Choroid plexus epithelial cell (primary cell): Measurements from ENCODE around the gene BMP8B.
A peak's percentile ranks its signal among the peaks of the same experiment; 100 is the strongest.
"Not testable (repeated sequence)": the region's sequence is repeated elsewhere in the genome, so short reads cannot be mapped to it uniquely, and the experiment has no call there.

Experiments
- DNase-seq: peaks from one replicate; pipeline ENCODE4 v3.0.0-alpha.2; 2010; ENCODE audit warnings: low read depth
- H3K4me3 ChIP-seq: 2 replicates; pipeline ENCODE4 v1.5.1; 2011; ENCODE audit warnings: low read depth, mild to moderate bottlenecking, control low read depth, low read length, moderate library complexity
- TF ChIP-seq, protein P1 (sequence below): conservative IDR thresholded peaks from 2 replicates; pipeline ENCODE4 v1.5.1; 2011; ENCODE audit warnings: low read depth, mild to moderate bottlenecking, control low read depth, inconsistent platforms, low read length, moderate library complexity

BMP8B gene

GRCh38 chr1:39822146-39822545 is 33.5 kb upstream of the BMP8B start:
- TF ChIP-seq, protein P1, sequence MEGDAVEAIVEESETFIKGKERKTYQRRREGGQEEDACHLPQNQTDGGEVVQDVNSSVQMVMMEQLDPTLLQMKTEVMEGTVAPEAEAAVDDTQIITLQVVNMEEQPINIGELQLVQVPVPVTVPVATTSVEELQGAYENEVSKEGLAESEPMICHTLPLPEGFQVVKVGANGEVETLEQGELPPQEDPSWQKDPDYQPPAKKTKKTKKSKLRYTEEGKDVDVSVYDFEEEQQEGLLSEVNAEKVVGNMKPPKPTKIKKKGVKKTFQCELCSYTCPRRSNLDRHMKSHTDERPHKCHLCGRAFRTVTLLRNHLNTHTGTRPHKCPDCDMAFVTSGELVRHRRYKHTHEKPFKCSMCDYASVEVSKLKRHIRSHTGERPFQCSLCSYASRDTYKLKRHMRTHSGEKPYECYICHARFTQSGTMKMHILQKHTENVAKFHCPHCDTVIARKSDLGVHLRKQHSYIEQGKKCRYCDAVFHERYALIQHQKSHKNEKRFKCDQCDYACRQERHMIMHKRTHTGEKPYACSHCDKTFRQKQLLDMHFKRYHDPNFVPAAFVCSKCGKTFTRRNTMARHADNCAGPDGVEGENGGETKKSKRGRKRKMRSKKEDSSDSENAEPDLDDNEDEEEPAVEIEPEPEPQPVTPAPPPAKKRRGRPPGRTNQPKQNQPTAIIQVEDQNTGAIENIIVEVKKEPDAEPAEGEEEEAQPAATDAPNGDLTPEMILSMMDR: no peak
- DNase-seq: no peak

GRCh38 chr1:39819091-39819812 is 30.6 kb upstream of the BMP8B start:
- no peak for DNase-seq

More at GRCh38 chr1:39822146-39822545, 33.5 kb upstream of the BMP8B start:
- H3K4me3 ChIP-seq: no peak overlapping the region

GRCh38 chr1:39818482-39818881 is 29.8 kb upstream of the BMP8B start:
- H3K4me3 ChIP-seq: no peak overlapping the region
- DNase-seq: no peak
- TF ChIP-seq, protein P1: no peak

More at GRCh38 chr1:39819091-39819812, 30.6 kb upstream of the BMP8B start:
- TF ChIP-seq, protein P1: no peak
- no peak overlapping the region for H3K4me3 ChIP-seq

DNA sequence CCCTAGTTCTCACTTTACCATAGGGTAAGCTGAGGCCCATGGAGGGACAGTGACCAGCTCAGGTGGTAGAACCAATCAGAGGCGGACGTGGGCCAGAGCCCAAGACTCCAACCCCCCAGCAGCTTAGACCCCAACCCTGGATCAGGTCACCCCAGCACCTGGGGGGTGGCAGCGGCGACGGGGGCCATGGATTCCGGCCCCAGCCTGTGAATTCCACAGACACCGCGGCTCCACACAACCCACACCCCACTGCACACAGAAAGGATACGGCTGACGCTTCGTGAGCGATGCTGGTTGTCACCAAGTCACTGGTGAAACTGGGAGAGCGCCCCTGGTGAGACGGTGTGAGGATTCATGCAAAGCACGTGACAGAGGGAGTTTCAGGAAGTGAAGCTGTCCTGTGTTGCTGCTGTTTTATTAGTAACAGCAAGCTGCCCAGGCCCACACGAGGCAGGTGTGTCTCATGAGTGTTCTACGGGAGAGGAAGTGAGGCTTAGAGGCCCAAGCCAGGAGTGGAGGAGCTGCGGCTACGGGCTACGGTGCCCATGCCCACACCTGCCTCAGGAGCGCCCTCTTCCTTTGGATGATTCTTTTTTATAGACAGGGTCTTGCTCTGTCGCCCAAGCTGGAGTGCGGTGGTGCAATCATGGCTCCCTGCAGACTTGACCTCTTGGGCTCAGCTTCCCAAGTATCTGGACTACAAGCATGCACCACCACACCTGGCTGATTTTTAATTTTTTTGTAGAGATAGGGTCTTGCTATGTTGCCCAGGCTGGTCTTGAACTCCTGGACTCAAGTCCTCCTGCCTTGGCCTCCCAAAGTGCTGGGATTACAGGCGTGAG is 28.6 kb upstream of the BMP8B start:
- H3K4me3 ChIP-seq, DNase-seq: not testable (repeated sequence)

GRCh38 chr1:39816415-39817090 is 27.9 kb upstream of the BMP8B start:
- no peak overlapping the region for H3K4me3 ChIP-seq
- TF ChIP-seq, protein P1: peak; percentile 85
- DNase-seq: peak; percentile 72

GRCh38 chr1:39812913-39813312 is 24.2 kb upstream of the BMP8B start:
- no peak overlapping the region for H3K4me3 ChIP-seq
- DNase-seq: no peak
- TF ChIP-seq, protein P1: no peak
